ENCODE results near the gene PLPP4.
"Not testable (repeated sequence)": the region's sequence is repeated elsewhere in the genome, so short reads cannot be mapped to it uniquely, and the experiment has no call there.

PLPP4 gene

GRCh38 chr10:120486671-120487205 lies 29.7 kb downstream of the PLPP4 start:
- DNase-seq (ENCODE audit: low spot score) = no peak

DNA sequence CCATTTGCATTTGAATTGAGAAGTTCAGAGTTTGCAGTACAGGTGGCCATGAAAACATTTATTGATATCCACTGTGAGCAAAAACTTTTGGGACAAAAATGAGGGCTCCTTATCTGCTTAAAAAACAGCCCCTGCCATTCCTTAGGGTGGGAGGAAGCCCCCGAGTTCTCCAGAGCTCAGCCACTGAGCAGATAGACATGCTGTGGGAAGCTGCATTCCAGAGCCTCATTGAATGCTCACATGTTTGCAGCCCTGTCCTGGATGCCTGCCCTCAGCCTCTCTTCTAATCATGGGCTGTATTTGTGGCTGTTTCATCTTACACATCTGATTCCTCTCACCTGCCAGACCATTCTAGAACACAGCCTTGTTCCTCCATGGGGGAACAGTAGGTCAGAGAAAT lies 33.3 kb downstream of the PLPP4 start:
- DNase-seq (ENCODE audit: low spot score) = no peak

DNA sequence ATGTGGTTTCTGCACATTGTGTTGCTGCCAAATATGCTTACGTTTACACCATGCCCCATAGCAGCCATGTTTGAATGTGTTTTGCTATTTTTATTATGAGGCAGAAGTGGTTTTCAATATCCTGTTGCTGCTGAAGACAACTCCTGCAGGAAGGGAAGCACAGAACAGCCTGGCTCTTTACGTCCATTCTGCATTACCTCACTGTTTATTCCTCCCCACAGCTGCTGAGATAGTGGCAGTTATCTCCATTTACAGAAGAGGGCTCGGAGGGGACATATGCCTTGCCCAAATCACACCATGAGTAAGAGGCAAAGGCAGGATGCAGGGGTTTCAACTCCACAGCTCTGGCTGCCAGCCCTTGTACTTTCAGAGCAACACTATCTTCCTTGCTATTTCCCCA lies 35.3 kb downstream of the PLPP4 start:
- no peak for DNase-seq (ENCODE audit: low spot score)

- DNase-seq (ENCODE audit: low spot score) = no peak
Observed at GRCh38 chr10:120493411-120494312, 36.6 kb downstream of the PLPP4 start.

- DNase-seq (ENCODE audit: low spot score) = no peak
Observed at GRCh38 chr10:120494313-120494710, 37.3 kb downstream of the PLPP4 start.

- DNase-seq (ENCODE audit: low spot score) = no peak
Observed at GRCh38 chr10:120495226-120496009, 38.4 kb downstream of the PLPP4 start.

- no peak for DNase-seq (ENCODE audit: low spot score)
Observed at GRCh38 chr10:120499883-120500282, 42.9 kb downstream of the PLPP4 start.

DNA sequence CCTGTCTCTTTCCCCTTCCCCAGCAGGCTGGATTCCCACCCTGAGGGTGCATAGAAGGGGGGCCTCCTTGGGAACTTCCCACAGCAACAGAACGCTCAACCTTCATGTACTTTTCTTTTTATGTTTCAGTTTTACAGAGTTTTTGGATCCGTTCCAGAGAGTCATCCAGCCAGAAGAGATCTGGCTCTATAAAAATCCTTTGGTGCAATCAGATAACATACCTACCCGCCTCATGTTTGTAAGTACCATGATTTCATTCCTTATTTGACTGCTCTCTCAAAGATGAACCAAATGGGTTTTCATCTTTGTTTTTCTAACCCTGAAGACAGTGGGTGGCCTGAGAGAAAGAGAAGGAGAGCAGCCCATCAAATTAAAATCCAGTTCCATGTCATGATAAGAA lies 46.7 kb downstream of the PLPP4 start:
- no peak for DNase-seq (ENCODE audit: low spot score)

DNA sequence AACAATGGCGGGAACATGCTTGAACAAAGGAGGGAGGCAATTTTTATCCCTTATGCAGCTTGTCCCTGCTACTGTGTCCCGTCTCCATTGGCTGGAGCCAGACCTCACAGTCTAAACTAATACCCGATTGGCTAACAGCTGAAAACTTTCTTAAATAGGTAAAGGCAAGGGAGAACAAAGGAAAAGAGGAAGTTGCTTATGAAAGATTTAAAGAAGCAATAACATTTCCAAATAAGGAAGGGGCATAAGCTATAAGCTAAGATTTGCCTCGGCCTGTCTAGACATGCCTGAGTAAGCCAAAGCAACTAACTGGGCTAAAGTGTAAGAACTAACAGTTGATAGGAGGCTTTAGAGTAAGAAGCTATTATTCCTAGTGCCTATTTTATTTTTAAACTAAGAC lies 47.2 kb downstream of the PLPP4 start:
- not testable (repeated sequence) for DNase-seq (ENCODE audit: low spot score)

- no peak for DNase-seq (ENCODE audit: low spot score)
Observed at GRCh38 chr10:120505056-120505455, 48.0 kb downstream of the PLPP4 start.

- DNase-seq (ENCODE audit: low spot score) = peak; percentile 50
Observed at GRCh38 chr10:120505866-120506265, 48.8 kb downstream of the PLPP4 start.

- DNase-seq (ENCODE audit: low spot score) = no peak
Observed at GRCh38 chr10:120506674-120507073, 49.6 kb downstream of the PLPP4 start.

GRCh38 chr10:120507175-120507574 lies 50.1 kb downstream of the PLPP4 start:
- DNase-seq (ENCODE audit: low spot score) = no peak

- DNase-seq (ENCODE audit: low spot score) = no peak
Observed at GRCh38 chr10:120507651-120508050, 50.6 kb downstream of the PLPP4 start.

- peak; percentile 13 for DNase-seq (ENCODE audit: low spot score)
Observed at GRCh38 chr10:120508393-120508792, 51.4 kb downstream of the PLPP4 start.

DNA sequence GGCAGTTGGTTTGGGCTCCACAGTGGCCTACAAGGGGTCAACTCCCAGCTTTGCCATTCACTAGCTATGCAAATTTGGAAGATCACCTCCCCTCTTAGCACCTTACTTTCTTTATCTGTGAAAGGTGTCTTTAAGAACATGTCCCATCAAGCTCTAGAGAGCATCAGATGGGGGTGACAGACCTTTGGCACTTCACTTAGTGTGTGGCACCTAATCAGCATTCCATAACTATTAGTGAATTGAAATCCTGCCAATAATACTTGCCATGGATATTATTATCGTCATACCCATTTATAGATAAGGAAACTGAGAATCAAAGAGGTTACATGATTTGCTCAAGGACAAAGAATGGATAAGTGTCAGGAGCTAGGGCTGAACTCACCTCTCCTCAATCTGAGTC lies 51.9 kb downstream of the PLPP4 start:
- no peak for DNase-seq (ENCODE audit: low spot score)

GRCh38 chr10:120511165-120511564 lies 54.1 kb downstream of the PLPP4 start:
- no peak for DNase-seq (ENCODE audit: low spot score)

GRCh38 chr10:120513307-120513796 lies 56.3 kb downstream of the PLPP4 start:
- DNase-seq (ENCODE audit: low spot score) = no peak

DNA sequence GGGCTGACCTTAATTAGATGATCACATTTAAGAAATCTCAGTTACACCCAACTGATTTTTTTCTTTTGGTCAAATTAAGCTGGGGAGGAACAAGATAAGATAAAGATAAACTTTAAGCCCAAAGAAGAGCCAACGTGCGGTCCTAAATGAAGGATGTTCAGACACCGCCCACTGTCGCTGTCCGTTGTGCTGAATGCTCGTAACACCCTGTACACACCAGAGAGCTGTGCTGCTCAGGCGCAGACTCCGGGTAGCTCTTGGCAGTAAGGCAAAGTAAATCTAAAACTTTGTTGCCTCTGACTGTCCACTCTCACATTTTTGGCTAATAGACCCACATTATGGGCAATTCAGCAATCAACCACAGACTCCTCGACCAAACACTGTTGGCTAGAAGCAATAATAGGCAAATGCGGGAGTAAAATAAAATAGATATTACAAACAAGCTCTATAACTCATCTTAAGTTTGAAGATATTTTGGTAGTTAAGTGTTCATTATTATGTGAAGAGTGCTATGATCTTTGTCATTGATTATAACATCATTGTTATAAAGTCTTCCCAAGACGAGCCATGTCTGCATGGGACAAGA lies 57.1 kb downstream of the PLPP4 start:
- peak; percentile 25 for DNase-seq (ENCODE audit: low spot score)

- DNase-seq (ENCODE audit: low spot score) = no peak
Observed at GRCh38 chr10:120514959-120515358, 57.9 kb downstream of the PLPP4 start.

GRCh38 chr10:120515741-120516140 lies 58.7 kb downstream of the PLPP4 start:
- DNase-seq (ENCODE audit: low spot score) = no peak

- no peak for DNase-seq (ENCODE audit: low spot score)
Observed at GRCh38 chr10:120516426-120516825, 59.4 kb downstream of the PLPP4 start.

Measured in COLO829 (cell line).